Activated CD8-positive, alpha-beta T cell treated with anti-CD3 and anti-CD28 coated beads for 36 hours (primary cell): Measurements from ENCODE around the gene FARP1. TPM values are rescaled to one million over a fixed set of nuclear protein-coding genes. Genes with fewer than 3 reads are reported as not detected.

Experiments
- ATAC-seq: fragments of 200-7000 bp; cut with Tn5 transposase; one replicate; pipeline ENCODE4 v1.10.0; 2021; ENCODE audit warnings: mild to moderate bottlenecking, moderate library complexity
- CTCF ChIA-PET: fragments of 350-600 bp; sonication (Branson Sonifier 250); formaldehyde crosslinking; loops from one replicate; lab custom pipeline; 2021; ENCODE audit warnings: antibody characterized with exemption; lab: Charles Lee
- POLR2A ChIA-PET: fragments of 350-600 bp; sonication (Branson Sonifier 250); formaldehyde crosslinking; loops from one replicate; lab custom pipeline; 2021; ENCODE audit warnings: antibody characterized with exemption; lab: Charles Lee
- DNase-seq: peaks from one replicate; pipeline ENCODE4 v3.0.0-alpha.2; 2020
- H3K27ac Mint-ChIP-seq: one replicate; pipeline ENCODE4 v1.8.0; 2021; ENCODE audit warnings: mild to moderate bottlenecking, mixed read lengths
- H3K27me3 Mint-ChIP-seq: one replicate; pipeline ENCODE4 v1.8.0; 2021; ENCODE audit warnings: mixed read lengths
- H3K36me3 Mint-ChIP-seq: one replicate; pipeline ENCODE4 v1.8.0; 2021; ENCODE audit warnings: low read depth, mixed read lengths
- H3K4me1 Mint-ChIP-seq: one replicate; pipeline ENCODE4 v1.8.0; 2021; ENCODE audit warnings: low read depth, mixed read lengths
- H3K4me3 Mint-ChIP-seq: one replicate; pipeline ENCODE4 v1.8.0; 2021; ENCODE audit warnings: mild to moderate bottlenecking, moderate library complexity, mixed read lengths
- H3K9me3 Mint-ChIP-seq: one replicate; pipeline ENCODE4 v1.8.0; 2021; ENCODE audit warnings: mixed read lengths
- CTCF ChIP-seq: fragments of 200-600 bp; IDR thresholded peaks from one replicate; pipeline ENCODE4 v1.8.0; 2022; ENCODE audit warnings: antibody characterized with exemption, mild to moderate bottlenecking
- intact Hi-C: fragments of 100-400 bp; cut with micrococcal nuclease; formaldehyde crosslinking; loops from one replicate; pipeline ENCODE4 v1.10.0; 2022
- total RNA-seq, 2 experiments: library from RNA; stranded (reverse); gene quantifications; one replicate each; pipeline ENCODE4 v1.2.3, GENCODE V29; 2021

The FARP1 gene
- total RNA-seq, 2 experiments from 2014 or later = 0.27 to 0.43 TPM

- H3K4me3 Mint-ChIP-seq = no peak overlapping the region
- no peak for DNase-seq
- H3K27ac Mint-ChIP-seq = no peak overlapping the region
- no peaks in the 10 kb centered on the region for H3K9me3 Mint-ChIP-seq
- ChIA-PET POLR2A (interaction anchor here (0.9 to 1.3 kb wide), 2 partner anchors 32 to 1996 kb away, joined by 3 read pairs; no protein-coding TSS in a partner anchor), CTCF (no interaction called here)
- no peak for TF ChIP-seq CTCF
- no peak for ATAC-seq
- H3K27me3 Mint-ChIP-seq = peaks cover 8% of the 10 kb centered on the region
- H3K4me1 Mint-ChIP-seq = no peaks in the 10 kb centered on the region
- no peaks in the 10 kb centered on the region for H3K36me3 Mint-ChIP-seq
- intact Hi-C loops = no loop called here
Observed at GRCh38 chr13:98385606-98386005, 242.7 kb downstream of the FARP1 start.

- Mint-ChIP-seq H3K27me3 (peaks cover 8% of the 10 kb centered on the region), H3K27ac (no peak overlapping the region), H3K4me3 (no peak overlapping the region), H3K36me3 (no peaks in the 10 kb centered on the region), H3K9me3 (no peaks in the 10 kb centered on the region), H3K4me1 (no peaks in the 10 kb centered on the region)
- ChIA-PET POLR2A (no interaction called here), CTCF (no interaction called here)
- TF ChIP-seq CTCF = no peak
- ATAC-seq (no peak), DNase-seq (no peak)
- intact Hi-C loops = no loop called here
Observed at GRCh38 chr13:98386637-98387036, 243.7 kb downstream of the FARP1 start.

GRCh38 chr13:98389319-98389718 lies 246.4 kb downstream of the FARP1 start:
- Mint-ChIP-seq H3K27me3 (peaks cover 6% of the 10 kb centered on the region), H3K4me3 (no peak overlapping the region), H3K27ac (no peak overlapping the region), H3K36me3 (no peaks in the 10 kb centered on the region), H3K9me3 (no peaks in the 10 kb centered on the region), H3K4me1 (no peaks in the 10 kb centered on the region)
- DNase-seq = no peak
- ChIA-PET POLR2A (no interaction called here), CTCF (no interaction called here)
- ATAC-seq = no peak
- TF ChIP-seq CTCF = no peak
- intact Hi-C loops = no loop called here

- Mint-ChIP-seq H3K27ac (no peak overlapping the region), H3K9me3 (no peaks in the 10 kb centered on the region), H3K36me3 (no peaks in the 10 kb centered on the region), H3K27me3 (peaks cover 3% of the 10 kb centered on the region), H3K4me1 (no peaks in the 10 kb centered on the region), H3K4me3 (no peak overlapping the region)
- CTCF ChIA-PET = no interaction called here
- DNase-seq = no peak
- POLR2A ChIA-PET = no interaction called here
- no peak for ATAC-seq
- TF ChIP-seq CTCF = no peak
- intact Hi-C loops = no loop called here
Observed at GRCh38 chr13:98390086-98390715, 247.3 kb downstream of the FARP1 start.

GRCh38 chr13:98393873-98394272 lies 251.0 kb downstream of the FARP1 start:
- Mint-ChIP-seq H3K27me3 (peaks cover 3% of the 10 kb centered on the region), H3K27ac (no peak overlapping the region), H3K36me3 (no peaks in the 10 kb centered on the region), H3K4me1 (no peaks in the 10 kb centered on the region), H3K9me3 (no peaks in the 10 kb centered on the region), H3K4me3 (no peak overlapping the region)
- intact Hi-C loops = no loop called here
- ChIA-PET CTCF (no interaction called here), POLR2A (no interaction called here)
- DNase-seq = no peak
- no peak for TF ChIP-seq CTCF
- no peak for ATAC-seq
